ENCODE measurements around the gene PTMS. TPM values are rescaled to one million over a fixed set of nuclear protein-coding genes. Genes with fewer than 3 reads are reported as not detected.

The PTMS gene
- total RNA-seq, 1 donor from 2014 or later, result 966 TPM

GRCh38 chr12:6768990-6769389 is 2.8 kb downstream of the PTMS start:
- TF ChIP-seq, protein P1, sequence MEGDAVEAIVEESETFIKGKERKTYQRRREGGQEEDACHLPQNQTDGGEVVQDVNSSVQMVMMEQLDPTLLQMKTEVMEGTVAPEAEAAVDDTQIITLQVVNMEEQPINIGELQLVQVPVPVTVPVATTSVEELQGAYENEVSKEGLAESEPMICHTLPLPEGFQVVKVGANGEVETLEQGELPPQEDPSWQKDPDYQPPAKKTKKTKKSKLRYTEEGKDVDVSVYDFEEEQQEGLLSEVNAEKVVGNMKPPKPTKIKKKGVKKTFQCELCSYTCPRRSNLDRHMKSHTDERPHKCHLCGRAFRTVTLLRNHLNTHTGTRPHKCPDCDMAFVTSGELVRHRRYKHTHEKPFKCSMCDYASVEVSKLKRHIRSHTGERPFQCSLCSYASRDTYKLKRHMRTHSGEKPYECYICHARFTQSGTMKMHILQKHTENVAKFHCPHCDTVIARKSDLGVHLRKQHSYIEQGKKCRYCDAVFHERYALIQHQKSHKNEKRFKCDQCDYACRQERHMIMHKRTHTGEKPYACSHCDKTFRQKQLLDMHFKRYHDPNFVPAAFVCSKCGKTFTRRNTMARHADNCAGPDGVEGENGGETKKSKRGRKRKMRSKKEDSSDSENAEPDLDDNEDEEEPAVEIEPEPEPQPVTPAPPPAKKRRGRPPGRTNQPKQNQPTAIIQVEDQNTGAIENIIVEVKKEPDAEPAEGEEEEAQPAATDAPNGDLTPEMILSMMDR (IDR thresholded peaks at IDR 0.05; ENCODE audit: partially characterized antibody, unreplicated experiment), result no peak

GRCh38 chr12:6769666-6770065 is 3.5 kb downstream of the PTMS start:
- TF ChIP-seq, protein P1 (IDR thresholded peaks at IDR 0.05; ENCODE audit: partially characterized antibody, unreplicated experiment), result no peak

More at GRCh38 chr12:6768990-6769389, 2.8 kb downstream of the PTMS start:
- Mint-ChIP-seq H3K27ac (ENCODE audit: unreplicated experiment) (peak overlapping the region; percentile 99), H3K36me3 (ENCODE audit: unreplicated experiment) (peaks cover 6% of the 10 kb centered on the region), H3K27me3 (ENCODE audit: unreplicated experiment) (peaks cover 48% of the 10 kb centered on the region), H3K4me1 (ENCODE audit: low read depth, unreplicated experiment) (peaks cover 22% of the 10 kb centered on the region), H3K4me3 (ENCODE audit: unreplicated experiment) (peak overlapping the region; percentile 99), H3K9me3 (ENCODE audit: unreplicated experiment) (peaks cover 45% of the 10 kb centered on the region)
- peak; percentile 90 for DNase-seq

GRCh38 chr12:6770094-6770493 is 3.9 kb downstream of the PTMS start:
- no peak for DNase-seq
- Mint-ChIP-seq H3K4me3 (ENCODE audit: unreplicated experiment) (peak overlapping the region; percentile 99), H3K36me3 (ENCODE audit: unreplicated experiment) (peaks cover 11% of the 10 kb centered on the region), H3K4me1 (ENCODE audit: low read depth, unreplicated experiment) (peaks cover 13% of the 10 kb centered on the region), H3K27ac (ENCODE audit: unreplicated experiment) (no peak overlapping the region), H3K27me3 (ENCODE audit: unreplicated experiment) (peaks cover 46% of the 10 kb centered on the region), H3K9me3 (ENCODE audit: unreplicated experiment) (peaks cover 40% of the 10 kb centered on the region)
- TF ChIP-seq, protein P1 (IDR thresholded peaks at IDR 0.05; ENCODE audit: partially characterized antibody, unreplicated experiment), result no peak

More at GRCh38 chr12:6769666-6770065, 3.5 kb downstream of the PTMS start:
- DNase-seq, result no peak
- peak overlapping the region; percentile 99 for H3K27ac Mint-ChIP-seq (ENCODE audit: unreplicated experiment)
- H3K27me3 Mint-ChIP-seq (ENCODE audit: unreplicated experiment), result peaks cover 45% of the 10 kb centered on the region
- peak overlapping the region; percentile 99 for H3K4me3 Mint-ChIP-seq (ENCODE audit: unreplicated experiment)
- H3K36me3 Mint-ChIP-seq (ENCODE audit: unreplicated experiment), result peaks cover 7% of the 10 kb centered on the region
- H3K4me1 Mint-ChIP-seq (ENCODE audit: low read depth, unreplicated experiment), result peaks cover 16% of the 10 kb centered on the region
- peaks cover 43% of the 10 kb centered on the region for H3K9me3 Mint-ChIP-seq (ENCODE audit: unreplicated experiment)

DNA sequence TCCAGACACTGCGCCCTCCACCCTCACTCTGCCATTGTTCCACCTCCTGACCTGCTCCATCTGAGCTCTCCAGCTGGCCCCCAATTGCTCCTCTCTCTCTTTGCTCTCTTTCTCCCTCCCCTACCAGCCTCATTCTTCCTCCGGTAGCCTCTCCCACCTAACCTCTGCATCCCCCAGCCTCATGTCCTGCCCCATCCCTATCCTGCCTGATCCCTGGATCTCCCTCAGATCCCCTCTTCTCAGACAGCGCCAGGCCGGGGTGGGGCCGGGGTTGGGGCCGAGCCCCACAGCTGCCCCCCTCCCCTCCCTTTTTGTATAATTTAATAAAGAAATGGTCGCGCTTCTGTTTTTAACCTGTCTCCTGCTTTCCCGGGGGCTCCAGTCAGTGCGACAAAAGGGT is 4.4 kb downstream of the PTMS start:
- no peak for DNase-seq
- peaks cover 36% of the 10 kb centered on the region for H3K9me3 Mint-ChIP-seq (ENCODE audit: unreplicated experiment)
- peak overlapping the region; percentile 64 for H3K27ac Mint-ChIP-seq (ENCODE audit: unreplicated experiment)
- peak overlapping the region; percentile 42 for H3K4me3 Mint-ChIP-seq (ENCODE audit: unreplicated experiment)
- H3K36me3 Mint-ChIP-seq (ENCODE audit: unreplicated experiment), result peaks cover 11% of the 10 kb centered on the region
- peaks cover 41% of the 10 kb centered on the region for H3K27me3 Mint-ChIP-seq (ENCODE audit: unreplicated experiment)
- TF ChIP-seq, protein P1 (IDR thresholded peaks at IDR 0.05; ENCODE audit: partially characterized antibody, unreplicated experiment), result no peak
- H3K4me1 Mint-ChIP-seq (ENCODE audit: low read depth, unreplicated experiment), result peaks cover 9% of the 10 kb centered on the region

- no peak for DNase-seq
- Mint-ChIP-seq H3K4me1 (ENCODE audit: low read depth, unreplicated experiment) (peaks cover 9% of the 10 kb centered on the region), H3K36me3 (ENCODE audit: unreplicated experiment) (peaks cover 11% of the 10 kb centered on the region), H3K27me3 (ENCODE audit: unreplicated experiment) (peaks cover 37% of the 10 kb centered on the region), H3K27ac (ENCODE audit: unreplicated experiment) (no peak overlapping the region), H3K9me3 (ENCODE audit: unreplicated experiment) (peaks cover 33% of the 10 kb centered on the region), H3K4me3 (ENCODE audit: unreplicated experiment) (peak overlapping the region; percentile 42)
- TF ChIP-seq, protein P1 (IDR thresholded peaks at IDR 0.05; ENCODE audit: partially characterized antibody, unreplicated experiment), result no peak
Observed at GRCh38 chr12:6771091-6771495, 4.9 kb downstream of the PTMS start.
